ENCODE measurements around the gene KANK2.
"Not testable (repeated sequence)": the region's sequence is repeated elsewhere in the genome, so short reads cannot be mapped to it uniquely, and the experiment has no call there.

Gene KANK2

GRCh38 chr19:11196406-11197287 is 698 bp downstream of the KANK2 start:
- no peak for DNase-seq (ENCODE audit: low read depth)

- DNase-seq (ENCODE audit: low read depth), result no peak
Measured at GRCh38 chr19:11195681-11196080, 1.7 kb downstream of the KANK2 start.

GRCh38 chr19:11194656-11195558 is 2.4 kb downstream of the KANK2 start:
- DNase-seq (ENCODE audit: low read depth), result no peak

- DNase-seq (ENCODE audit: low read depth), result no peak
Measured at GRCh38 chr19:11194173-11194572, 3.2 kb downstream of the KANK2 start.

- no peak for DNase-seq (ENCODE audit: low read depth)
Measured at GRCh38 chr19:11192957-11193939, 4.1 kb downstream of the KANK2 start.

- no peak for DNase-seq (ENCODE audit: low read depth)
Measured at GRCh38 chr19:11191934-11192333, 5.4 kb downstream of the KANK2 start.

GRCh38 chr19:11191273-11191755 is 6.0 kb downstream of the KANK2 start:
- DNase-seq (ENCODE audit: low read depth), result no peak

GRCh38 chr19:11190501-11190900 is 6.8 kb downstream of the KANK2 start:
- DNase-seq (ENCODE audit: low read depth), result no peak

GRCh38 chr19:11187441-11187840 is 9.9 kb downstream of the KANK2 start:
- DNase-seq (ENCODE audit: low read depth), result no peak

GRCh38 chr19:11182994-11183393 is 14.4 kb downstream of the KANK2 start:
- no peak for DNase-seq (ENCODE audit: low read depth)

- no peak for DNase-seq (ENCODE audit: low read depth)
Measured at GRCh38 chr19:11181488-11181887, 15.9 kb downstream of the KANK2 start.

- DNase-seq (ENCODE audit: low read depth), result not testable (repeated sequence)
Measured at GRCh38 chr19:11180975-11181374, 16.4 kb downstream of the KANK2 start.

- DNase-seq (ENCODE audit: low read depth), result no peak
Measured at GRCh38 chr19:11180346-11180745, 17.0 kb downstream of the KANK2 start.

- DNase-seq (ENCODE audit: low read depth), result no peak
Measured at GRCh38 chr19:11179716-11180297, 17.5 kb downstream of the KANK2 start.

GRCh38 chr19:11179145-11179465 is 18.2 kb downstream of the KANK2 start:
- DNase-seq (ENCODE audit: low read depth), result not testable (repeated sequence)

- no peak for DNase-seq (ENCODE audit: low read depth)
Measured at GRCh38 chr19:11177592-11177991, 19.8 kb downstream of the KANK2 start.

GRCh38 chr19:11176466-11177193 is 20.7 kb downstream of the KANK2 start:
- DNase-seq (ENCODE audit: low read depth), result no peak

- no peak for DNase-seq (ENCODE audit: low read depth)
Measured at GRCh38 chr19:11175920-11176319, 21.4 kb downstream of the KANK2 start.

GRCh38 chr19:11174336-11174735 is 23.0 kb downstream of the KANK2 start:
- no peak for DNase-seq (ENCODE audit: low read depth)

- no peak for DNase-seq (ENCODE audit: low read depth)
Measured at GRCh38 chr19:11173516-11174155, 23.7 kb downstream of the KANK2 start.
